Endodermal cell (in vitro differentiated cells): ENCODE results near the gene LEF1. TPM values are rescaled to one million over a fixed set of nuclear protein-coding genes. Genes with fewer than 3 reads are reported as not detected.

ENCODE experiments used
- DNase-seq: peaks from one replicate; pipeline ENCODE4 v3.0.0-alpha.2; 2017
- H3K27ac ChIP-seq: 2 replicates; pipeline ENCODE4 v1.5.1; 2013; ENCODE audit warnings: mild to moderate bottlenecking, low read depth, low read length, moderate library complexity
- H3K27me3 ChIP-seq: 2 replicates; pipeline ENCODE4 v1.6.1; 2013; ENCODE audit warnings: mild to moderate bottlenecking, low read length, moderate library complexity; ENCODE audit not compliant: insufficient read depth, control insufficient read depth, poor library complexity, severe bottlenecking
- H3K36me3 ChIP-seq: 2 replicates; pipeline ENCODE4 v1.7.0; 2013; ENCODE audit warnings: mild to moderate bottlenecking, low read length, moderate library complexity; ENCODE audit not compliant: control insufficient read depth, insufficient read depth
- H3K4me1 ChIP-seq: one replicate; pipeline ENCODE4 v1.7.0; 2013; ENCODE audit warnings: low read length; ENCODE audit not compliant: control insufficient read depth, insufficient read depth
- H3K4me3 ChIP-seq: 2 replicates; pipeline ENCODE4 v1.5.1; 2013; ENCODE audit warnings: mild to moderate bottlenecking, low read length, moderate library complexity
- H3K9ac ChIP-seq: 2 replicates; pipeline ENCODE4 v1.6.1; 2013; ENCODE audit warnings: mild to moderate bottlenecking, low read length, moderate library complexity; ENCODE audit not compliant: poor library complexity, severe bottlenecking; ENCODE audit errors: extremely low read depth
- H3K9me3 ChIP-seq: 2 replicates; pipeline ENCODE4 v1.6.1; 2013; ENCODE audit warnings: mild to moderate bottlenecking, low read length, moderate library complexity; ENCODE audit not compliant: control insufficient read depth
- H3K27ac Mint-ChIP-seq: 2 replicates; pipeline ENCODE4 v1.8.0; 2020; ENCODE audit warnings: mixed read lengths
- H3K27me3 Mint-ChIP-seq: 2 replicates; pipeline ENCODE4 v1.8.0; 2021; ENCODE audit warnings: mild to moderate bottlenecking, mixed read lengths; ENCODE audit not compliant: insufficient read depth
- H3K36me3 Mint-ChIP-seq: 2 replicates; pipeline ENCODE4 v1.8.0; 2020; ENCODE audit warnings: low read depth, mixed read lengths
- H3K4me1 Mint-ChIP-seq: 2 replicates; pipeline ENCODE4 v1.8.0; 2020; ENCODE audit warnings: mixed read lengths
- H3K4me3 Mint-ChIP-seq: 2 replicates; pipeline ENCODE4 v1.8.0; 2020; ENCODE audit warnings: mild to moderate bottlenecking, moderate library complexity, mixed read lengths
- H3K9me3 Mint-ChIP-seq: 2 replicates; pipeline ENCODE4 v1.8.0; 2020; ENCODE audit warnings: mild to moderate bottlenecking, mixed read lengths
- WGBS, 2 experiments: methylation state at CpG; one replicate each; pipeline versions ENCODE4 v1.1.5 to v1.1.7; 2013; ENCODE audit warnings: missing lambda C conversion rate in 2 of 2, mixed read lengths in 1 of 2; ENCODE audit not compliant: insufficient coverage in 1 of 2, insufficient read length in 1 of 2; 5-methylcytosine and 5-hydroxymethylcytosine counted together
- total RNA-seq, 2 donors: library from RNA; stranded (reverse); fragmentation: NEBNext Ultra II Directional in 1 of 2; extraction: Animal tissue kit (Norgen Biotek cat#: 25700) in 1 of 2; gene quantifications; 2 replicates in 1 of 2; 3 replicates in 1 of 2; pipeline ENCODE4 v1.2.1, GENCODE V29; 2021
- TF ChIP-seq, protein P1 (sequence below): fragments of 200-600 bp; sonication (generic); conservative IDR thresholded peaks from 2 replicates; pipeline ENCODE4 v1.5.0; 2021; ENCODE audit warnings: antibody characterized with exemption, mild to moderate bottlenecking

Gene LEF1
- total RNA-seq, 2 donors from 2014 or later, result 0.95 to 1.6 TPM

GRCh38 chr4:108033348-108033747 lies 135.4 kb downstream of the LEF1 start:
- H3K9me3 ChIP-seq, result no peaks in the 10 kb centered on the region
- no peak overlapping the region for H3K27ac ChIP-seq
- Mint-ChIP-seq H3K27me3 (no peaks in the 10 kb centered on the region), H3K4me1 (no peaks in the 10 kb centered on the region), H3K9me3 (no peaks in the 10 kb centered on the region), H3K36me3 (peaks cover 21% of the 10 kb centered on the region), H3K4me3 (no peak overlapping the region), H3K27ac (no peak overlapping the region)
- DNase-seq, result no peak
- H3K9ac ChIP-seq, result no peak overlapping the region
- H3K36me3 ChIP-seq, result peaks cover 12% of the 10 kb centered on the region
- no peaks in the 10 kb centered on the region for H3K27me3 ChIP-seq
- no peaks in the 10 kb centered on the region for H3K4me1 ChIP-seq
- TF ChIP-seq, protein P1, sequence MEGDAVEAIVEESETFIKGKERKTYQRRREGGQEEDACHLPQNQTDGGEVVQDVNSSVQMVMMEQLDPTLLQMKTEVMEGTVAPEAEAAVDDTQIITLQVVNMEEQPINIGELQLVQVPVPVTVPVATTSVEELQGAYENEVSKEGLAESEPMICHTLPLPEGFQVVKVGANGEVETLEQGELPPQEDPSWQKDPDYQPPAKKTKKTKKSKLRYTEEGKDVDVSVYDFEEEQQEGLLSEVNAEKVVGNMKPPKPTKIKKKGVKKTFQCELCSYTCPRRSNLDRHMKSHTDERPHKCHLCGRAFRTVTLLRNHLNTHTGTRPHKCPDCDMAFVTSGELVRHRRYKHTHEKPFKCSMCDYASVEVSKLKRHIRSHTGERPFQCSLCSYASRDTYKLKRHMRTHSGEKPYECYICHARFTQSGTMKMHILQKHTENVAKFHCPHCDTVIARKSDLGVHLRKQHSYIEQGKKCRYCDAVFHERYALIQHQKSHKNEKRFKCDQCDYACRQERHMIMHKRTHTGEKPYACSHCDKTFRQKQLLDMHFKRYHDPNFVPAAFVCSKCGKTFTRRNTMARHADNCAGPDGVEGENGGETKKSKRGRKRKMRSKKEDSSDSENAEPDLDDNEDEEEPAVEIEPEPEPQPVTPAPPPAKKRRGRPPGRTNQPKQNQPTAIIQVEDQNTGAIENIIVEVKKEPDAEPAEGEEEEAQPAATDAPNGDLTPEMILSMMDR, result no peak
- no peak overlapping the region for H3K4me3 ChIP-seq

GRCh38 chr4:108031427-108032083 lies 137.2 kb downstream of the LEF1 start:
- Mint-ChIP-seq H3K36me3 (peaks cover 25% of the 10 kb centered on the region), H3K9me3 (no peaks in the 10 kb centered on the region), H3K4me1 (no peaks in the 10 kb centered on the region), H3K4me3 (no peak overlapping the region), H3K27me3 (no peaks in the 10 kb centered on the region), H3K27ac (no peak overlapping the region)
- Histone ChIP-seq H3K36me3 (peaks cover 12% of the 10 kb centered on the region), H3K27ac (no peak overlapping the region), H3K27me3 (no peaks in the 10 kb centered on the region), H3K4me1 (no peaks in the 10 kb centered on the region), H3K9ac (no peak overlapping the region), H3K9me3 (no peaks in the 10 kb centered on the region), H3K4me3 (no peak overlapping the region)
- TF ChIP-seq, protein P1, result no peak
- 86 to 93% methylated on average over 1 to 4 of the region's 4 CpGs for WGBS, 2 experiments
- no peak for DNase-seq

- DNase-seq, result peak; percentile 82
- Mint-ChIP-seq H3K4me1 (no peaks in the 10 kb centered on the region), H3K9me3 (no peaks in the 10 kb centered on the region), H3K27ac (no peak overlapping the region), H3K27me3 (no peaks in the 10 kb centered on the region), H3K4me3 (no peak overlapping the region), H3K36me3 (peaks cover 29% of the 10 kb centered on the region)
- H3K9ac ChIP-seq, result no peak overlapping the region
- TF ChIP-seq, protein P1, result peak; percentile 79
- no peaks in the 10 kb centered on the region for H3K9me3 ChIP-seq
- WGBS, 2 experiments, result 68% methylated on average over 2 of the region's 2 CpGs; no CpG with 5 or more reads in 1 of the 2 experiments
- no peak overlapping the region for H3K27ac ChIP-seq
- peaks cover 16% of the 10 kb centered on the region for H3K36me3 ChIP-seq
- H3K4me3 ChIP-seq, result no peak overlapping the region
- no peaks in the 10 kb centered on the region for H3K27me3 ChIP-seq
- H3K4me1 ChIP-seq, result no peaks in the 10 kb centered on the region
Measured at GRCh38 chr4:108030332-108030731, 138.4 kb downstream of the LEF1 start.
